ENCODE results near the gene ACSS1. TPM values are rescaled to one million over a fixed set of nuclear protein-coding genes. Genes with fewer than 3 reads are reported as not detected.

ACSS1 gene
- total and polyA plus RNA-seq, 5 donors from 2014 or later, result 38.7 to 47.3 (median 40.1) TPM

GRCh38 chr20:24981282-24981681, 76.7 kb downstream of the ACSS1 start:
- H3K9me3 Mint-ChIP-seq, result peaks cover under 1 to 7% (median 2%) of the 10 kb centered on the region in 7 donors

DNA sequence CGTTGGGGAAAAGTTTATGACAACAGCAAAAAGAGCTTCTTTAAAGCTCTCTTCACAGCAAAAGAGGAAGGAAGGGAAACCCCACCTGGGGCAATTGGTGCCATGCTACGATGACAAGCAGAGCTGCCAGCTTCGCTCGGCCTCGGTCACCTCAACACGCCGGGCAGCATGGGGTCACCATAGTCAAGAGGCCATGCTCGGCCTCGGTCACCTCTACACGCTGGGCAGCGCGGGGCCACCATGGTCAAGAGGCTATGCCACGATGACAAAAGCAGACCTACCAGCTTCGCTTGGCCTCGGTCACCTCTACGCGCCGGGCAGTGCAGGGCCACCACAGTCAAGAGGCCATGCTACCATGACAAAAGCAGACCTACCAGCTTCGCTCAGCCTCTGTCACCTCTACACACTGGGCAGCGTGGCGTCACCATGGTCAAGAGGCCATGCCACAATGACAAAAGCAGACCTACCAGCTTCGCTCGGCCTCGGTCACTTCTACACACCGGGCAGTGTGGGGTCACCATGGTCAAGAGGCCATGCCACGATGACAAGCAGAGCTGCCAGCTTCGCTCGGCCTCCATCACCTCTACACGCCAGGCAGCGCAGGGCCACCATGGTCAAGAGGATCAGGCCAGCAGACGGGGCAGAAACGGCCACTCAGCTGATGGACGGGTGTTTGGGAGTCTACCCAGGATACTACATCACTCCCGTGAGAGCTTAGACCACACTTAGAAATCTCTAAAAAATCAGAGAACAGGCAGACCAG, 77.5 kb downstream of the ACSS1 start:
- H3K4me1 ChIP-seq (ENCODE audit: control insufficient read depth, insufficient read depth, low read length, poor library complexity, severe bottlenecking), result no peaks in the 10 kb centered on the region
- Mint-ChIP-seq H3K27ac (peak overlapping the region in 1 of 3 donors; percentile 67), H3K4me3 (no peak overlapping the region), H3K4me1 (peaks cover 14 to 36% (median 18%) of the 10 kb centered on the region in 4 donors), H3K27me3 (no peaks in the 10 kb centered on the region), H3K36me3 (peaks cover 79% of the 10 kb centered on the region), H3K9me3 (peaks cover 1 to 9% (median 9%) of the 10 kb centered on the region in 7 donors)
- ATAC-seq (ENCODE audit: low read depth in 2 of 2), result no peak
- no peak for DNase-seq
- peaks cover 10 to 13% of the 10 kb centered on the region in 2 experiments for H3K9me3 ChIP-seq (ENCODE audit: control insufficient read depth in 2 of 2, low read length in 2 of 2)
- no peaks in the 10 kb centered on the region for H3K27me3 ChIP-seq (ENCODE audit: control insufficient read depth, insufficient read depth, low read length)
- H3K36me3 ChIP-seq (ENCODE audit: control insufficient read depth, insufficient read depth, low read length), result peaks cover 70% of the 10 kb centered on the region
- no peak overlapping the region for H3K27ac ChIP-seq (ENCODE audit: insufficient read depth, low read length, poor library complexity, severe bottlenecking)
- H3K4me3 ChIP-seq (ENCODE audit: low read depth, low read length), result no peak overlapping the region

More at GRCh38 chr20:24981282-24981681, 76.7 kb downstream of the ACSS1 start:
- peaks cover 4% of the 10 kb centered on the region for H3K4me1 ChIP-seq (ENCODE audit: control insufficient read depth, insufficient read depth, low read length, poor library complexity, severe bottlenecking)
- H3K27me3 Mint-ChIP-seq, result no peaks in the 10 kb centered on the region
- no peaks in the 10 kb centered on the region for H3K27me3 ChIP-seq (ENCODE audit: control insufficient read depth, insufficient read depth, low read length)
- H3K27ac ChIP-seq (ENCODE audit: insufficient read depth, low read length, poor library complexity, severe bottlenecking), result no peak overlapping the region
- ATAC-seq (ENCODE audit: low read depth in 2 of 2), result no peak
- H3K9me3 ChIP-seq (ENCODE audit: control insufficient read depth in 2 of 2, low read length in 2 of 2), result peaks cover 4 to 13% of the 10 kb centered on the region in 2 experiments
- H3K4me3 ChIP-seq (ENCODE audit: low read depth, low read length), result no peak overlapping the region
- peaks cover 16 to 37% (median 25%) of the 10 kb centered on the region in 4 donors for H3K4me1 Mint-ChIP-seq
- H3K4me3 Mint-ChIP-seq, result no peak overlapping the region
- H3K27ac Mint-ChIP-seq, result no peak overlapping the region
- DNase-seq, result no peak
- peaks cover 71% of the 10 kb centered on the region for H3K36me3 Mint-ChIP-seq
- H3K36me3 ChIP-seq (ENCODE audit: control insufficient read depth, insufficient read depth, low read length), result peaks cover 63% of the 10 kb centered on the region

DNA sequence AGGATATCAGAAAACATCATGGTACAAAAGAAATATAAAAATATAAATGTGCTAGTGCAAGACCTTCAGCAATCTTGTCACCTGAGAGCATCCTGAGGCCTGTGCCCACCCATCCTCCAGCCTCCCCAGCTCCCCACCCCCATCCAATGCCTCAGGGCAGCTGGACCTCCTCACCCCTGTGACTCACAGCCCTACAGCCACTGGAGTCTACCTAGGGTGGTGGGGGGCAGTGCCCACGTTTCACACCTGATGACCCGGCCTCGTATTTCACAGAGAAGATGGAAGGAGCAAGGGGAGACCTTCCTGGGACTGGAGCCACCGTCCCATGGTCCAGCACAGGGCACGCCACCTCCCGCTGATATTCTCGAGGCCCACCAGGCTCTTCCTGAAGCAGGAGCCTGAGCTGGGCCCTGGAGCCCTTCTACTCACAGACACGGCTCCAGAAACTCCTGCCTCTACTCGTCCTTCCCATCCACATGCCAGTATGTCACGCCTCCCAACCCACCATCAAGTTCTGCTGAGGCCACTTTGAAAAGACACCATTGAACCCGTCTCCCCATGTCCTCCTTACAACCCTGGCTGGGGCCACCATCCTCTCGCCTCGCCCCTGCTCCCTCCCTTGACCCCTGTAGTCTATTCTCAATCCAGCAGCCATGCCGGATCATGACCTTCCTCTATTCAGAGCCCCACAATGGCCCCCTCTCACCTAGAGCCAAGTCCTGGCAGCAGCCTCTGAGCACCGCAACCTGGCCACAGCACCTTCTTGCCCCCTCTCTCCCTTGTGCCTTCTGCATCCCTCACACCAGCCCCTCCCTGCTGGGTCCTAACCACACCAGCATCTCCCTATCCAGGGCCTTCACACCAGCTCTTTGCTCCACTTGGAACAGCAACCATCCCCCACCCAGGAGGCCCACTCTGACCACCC, 78.6 kb downstream of the ACSS1 start:
- no peak overlapping the region for H3K4me3 Mint-ChIP-seq
- H3K36me3 ChIP-seq (ENCODE audit: control insufficient read depth, insufficient read depth, low read length), result peaks cover 70% of the 10 kb centered on the region
- H3K36me3 Mint-ChIP-seq, result peaks cover 88% of the 10 kb centered on the region

DNA sequence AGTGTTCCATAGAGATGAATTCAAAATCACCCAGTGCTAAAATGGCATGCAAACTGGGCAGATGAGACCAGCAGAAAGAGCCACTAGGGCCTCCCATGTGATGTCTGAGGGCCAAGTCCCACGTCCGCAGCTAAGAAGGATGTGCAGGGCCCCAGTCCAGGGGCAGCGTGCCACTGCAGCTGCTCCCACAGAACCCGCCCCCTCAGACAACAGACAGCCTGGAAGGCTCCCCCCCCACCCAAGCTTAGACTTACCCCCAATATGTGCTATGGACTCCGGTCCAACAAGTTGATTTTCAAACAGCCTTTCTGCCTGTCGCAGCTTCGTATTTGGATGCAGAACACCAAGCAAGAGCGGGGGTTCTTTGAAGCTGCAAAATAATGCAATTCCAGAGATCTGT, 79.4 kb downstream of the ACSS1 start:
- H3K9me3 Mint-ChIP-seq, result peaks cover 1 to 12% (median 9%) of the 10 kb centered on the region in 7 donors
- Histone ChIP-seq H3K4me1 (ENCODE audit: control insufficient read depth, insufficient read depth, low read length, poor library complexity, severe bottlenecking) (no peaks in the 10 kb centered on the region), H3K36me3 (ENCODE audit: control insufficient read depth, insufficient read depth, low read length) (peaks cover 69% of the 10 kb centered on the region), H3K27me3 (ENCODE audit: control insufficient read depth, insufficient read depth, low read length) (no peaks in the 10 kb centered on the region), H3K27ac (ENCODE audit: insufficient read depth, low read length, poor library complexity, severe bottlenecking) (no peak overlapping the region), H3K9me3 (ENCODE audit: control insufficient read depth in 2 of 2, low read length in 2 of 2) (peaks cover 10 to 13% of the 10 kb centered on the region in 2 experiments), H3K4me3 (ENCODE audit: low read depth, low read length) (no peak overlapping the region)
- peaks cover 85% of the 10 kb centered on the region for H3K36me3 Mint-ChIP-seq
- ATAC-seq (ENCODE audit: low read depth in 2 of 2) (no peak), DNase-seq (no peak)
- H3K4me3 Mint-ChIP-seq, result no peak overlapping the region
- no peak overlapping the region for H3K27ac Mint-ChIP-seq
- peaks cover 4 to 29% (median 12%) of the 10 kb centered on the region in 4 donors for H3K4me1 Mint-ChIP-seq
- H3K27me3 Mint-ChIP-seq, result no peaks in the 10 kb centered on the region

More for the DNA sequence above, 78.6 kb downstream of the ACSS1 start:
- Histone ChIP-seq H3K27me3 (ENCODE audit: control insufficient read depth, insufficient read depth, low read length) (no peaks in the 10 kb centered on the region), H3K27ac (ENCODE audit: insufficient read depth, low read length, poor library complexity, severe bottlenecking) (no peak overlapping the region), H3K4me1 (ENCODE audit: control insufficient read depth, insufficient read depth, low read length, poor library complexity, severe bottlenecking) (no peaks in the 10 kb centered on the region), H3K9me3 (ENCODE audit: control insufficient read depth in 2 of 2, low read length in 2 of 2) (peaks cover 10 to 13% of the 10 kb centered on the region in 2 experiments), H3K4me3 (ENCODE audit: low read depth, low read length) (no peak overlapping the region)
- Mint-ChIP-seq H3K27ac (peak overlapping the region in 1 of 3 donors; percentile 73), H3K9me3 (peaks cover 1 to 12% (median 9%) of the 10 kb centered on the region in 7 donors), H3K27me3 (no peaks in the 10 kb centered on the region), H3K4me1 (peaks cover 6 to 29% (median 10%) of the 10 kb centered on the region in 4 donors)
- DNase-seq (no peak), ATAC-seq (ENCODE audit: low read depth in 2 of 2) (no peak)

GRCh38 chr20:24977797-24978196, 80.1 kb downstream of the ACSS1 start:
- no peak overlapping the region for H3K4me3 ChIP-seq (ENCODE audit: low read depth, low read length)
- Mint-ChIP-seq H3K27ac (no peak overlapping the region), H3K4me1 (peaks cover 4 to 27% (median 8%) of the 10 kb centered on the region in 4 donors), H3K36me3 (peaks cover 85% of the 10 kb centered on the region), H3K4me3 (no peak overlapping the region), H3K9me3 (peaks cover 1 to 12% (median 9%) of the 10 kb centered on the region in 7 donors), H3K27me3 (no peaks in the 10 kb centered on the region)
- no peaks in the 10 kb centered on the region for H3K27me3 ChIP-seq (ENCODE audit: control insufficient read depth, insufficient read depth, low read length)
- no peak overlapping the region for H3K27ac ChIP-seq (ENCODE audit: insufficient read depth, low read length, poor library complexity, severe bottlenecking)
- no peak for ATAC-seq (ENCODE audit: low read depth in 2 of 2)
- peaks cover 10 to 13% of the 10 kb centered on the region in 2 experiments for H3K9me3 ChIP-seq (ENCODE audit: control insufficient read depth in 2 of 2, low read length in 2 of 2)
- H3K36me3 ChIP-seq (ENCODE audit: control insufficient read depth, insufficient read depth, low read length), result peaks cover 70% of the 10 kb centered on the region
- DNase-seq, result no peak
- no peaks in the 10 kb centered on the region for H3K4me1 ChIP-seq (ENCODE audit: control insufficient read depth, insufficient read depth, low read length, poor library complexity, severe bottlenecking)

- Mint-ChIP-seq H3K36me3 (peaks cover 83% of the 10 kb centered on the region), H3K27ac (no peak overlapping the region)
- DNase-seq, result no peak
Observed at GRCh38 chr20:24977336-24977735, 80.6 kb downstream of the ACSS1 start.

GRCh38 chr20:24972341-24972740, 85.6 kb downstream of the ACSS1 start:
- DNase-seq (no peak), ATAC-seq (ENCODE audit: low read depth in 2 of 2) (no peak)
- H3K4me1 ChIP-seq (ENCODE audit: control insufficient read depth, insufficient read depth, low read length, poor library complexity, severe bottlenecking), result no peaks in the 10 kb centered on the region
- H3K4me3 ChIP-seq (ENCODE audit: low read depth, low read length), result no peak overlapping the region
- Mint-ChIP-seq H3K4me3 (no peak overlapping the region), H3K27me3 (no peaks in the 10 kb centered on the region), H3K4me1 (peaks cover 2 to 10% (median 5%) of the 10 kb centered on the region in 4 donors), H3K9me3 (peaks cover 0 to 12% (median 8%) of the 10 kb centered on the region in 7 donors), H3K36me3 (peaks cover 69% of the 10 kb centered on the region), H3K27ac (no peak overlapping the region)
- no peaks in the 10 kb centered on the region for H3K27me3 ChIP-seq (ENCODE audit: control insufficient read depth, insufficient read depth, low read length)
- H3K27ac ChIP-seq (ENCODE audit: insufficient read depth, low read length, poor library complexity, severe bottlenecking), result no peak overlapping the region
- peaks cover 6 to 10% of the 10 kb centered on the region in 2 experiments for H3K9me3 ChIP-seq (ENCODE audit: control insufficient read depth in 2 of 2, low read length in 2 of 2)
- peaks cover 79% of the 10 kb centered on the region for H3K36me3 ChIP-seq (ENCODE audit: control insufficient read depth, insufficient read depth, low read length)

More at GRCh38 chr20:24977336-24977735, 80.6 kb downstream of the ACSS1 start:
- Histone ChIP-seq H3K9me3 (ENCODE audit: control insufficient read depth in 2 of 2, low read length in 2 of 2) (peaks cover 10 to 13% of the 10 kb centered on the region in 2 experiments), H3K27me3 (ENCODE audit: control insufficient read depth, insufficient read depth, low read length) (no peaks in the 10 kb centered on the region), H3K4me1 (ENCODE audit: control insufficient read depth, insufficient read depth, low read length, poor library complexity, severe bottlenecking) (no peaks in the 10 kb centered on the region), H3K4me3 (ENCODE audit: low read depth, low read length) (no peak overlapping the region), H3K27ac (ENCODE audit: insufficient read depth, low read length, poor library complexity, severe bottlenecking) (no peak overlapping the region), H3K36me3 (ENCODE audit: control insufficient read depth, insufficient read depth, low read length) (peaks cover 72% of the 10 kb centered on the region)
- Mint-ChIP-seq H3K4me3 (no peak overlapping the region), H3K27me3 (no peaks in the 10 kb centered on the region), H3K4me1 (peaks cover 3 to 25% (median 7%) of the 10 kb centered on the region in 4 donors), H3K9me3 (peaks cover 1 to 12% (median 9%) of the 10 kb centered on the region in 7 donors)
- no peak for ATAC-seq (ENCODE audit: low read depth in 2 of 2)
